H9 (cell line): ENCODE measurements around the gene MTX1. TPM values are rescaled to one million over a fixed set of nuclear protein-coding genes. Genes with fewer than 3 reads are reported as not detected.
A peak's percentile ranks its signal among the peaks of the same experiment; 100 is the strongest.

ENCODE experiments used
- DNase-seq: peaks from one replicate; pipeline ENCODE4 v3.0.0-alpha.2; 2017
- H2AFZ ChIP-seq: one replicate; pipeline ENCODE4 v1.6.1; 2013; ENCODE audit warnings: mild to moderate bottlenecking, low read length, control low read depth, moderate library complexity
- H2AK5ac ChIP-seq: 2 replicates; pipeline ENCODE4 v1.6.1; 2013; ENCODE audit warnings: low read length, control low read depth, mixed read lengths; ENCODE audit not compliant: insufficient read length
- H2BK120ac ChIP-seq: one replicate; pipeline ENCODE4 v1.6.1; 2013; ENCODE audit warnings: low read depth, mild to moderate bottlenecking, low read length, control low read depth, inconsistent platforms; ENCODE audit not compliant: poor library complexity, severe bottlenecking
- H2BK12ac ChIP-seq: 2 replicates; pipeline ENCODE4 v1.6.1; 2013; ENCODE audit warnings: low read length, control low read depth, mixed read lengths, low read depth; ENCODE audit not compliant: insufficient read length
- H2BK15ac ChIP-seq: 2 replicates; pipeline ENCODE4 v1.6.1; 2013; ENCODE audit warnings: low read depth, low read length, control low read depth
- H2BK20ac ChIP-seq: one replicate; pipeline ENCODE4 v1.6.1; 2013; ENCODE audit warnings: low read depth, mild to moderate bottlenecking, low read length, control low read depth, inconsistent platforms; ENCODE audit not compliant: poor library complexity, severe bottlenecking
- H2BK5ac ChIP-seq: 2 replicates; pipeline ENCODE4 v1.6.1; 2013; ENCODE audit warnings: low read length, control low read depth, mixed read lengths; ENCODE audit not compliant: insufficient read length
- H3K14ac ChIP-seq: 2 replicates; pipeline ENCODE4 v1.6.1; 2013; ENCODE audit warnings: low read length, control low read depth; ENCODE audit not compliant: insufficient read depth
- H3K18ac ChIP-seq: 2 replicates; pipeline ENCODE4 v1.6.1; 2013; ENCODE audit warnings: low read depth, mild to moderate bottlenecking, mixed read lengths, low read length, control low read depth; ENCODE audit not compliant: insufficient read length
- H3K23ac ChIP-seq: 2 replicates; pipeline ENCODE4 v1.6.1; 2013; ENCODE audit warnings: low read length, control low read depth, mixed read lengths, low read depth; ENCODE audit not compliant: insufficient read length
- H3K23me2 ChIP-seq: 2 replicates; pipeline ENCODE4 v1.6.1; 2013; ENCODE audit warnings: low read depth, mild to moderate bottlenecking, mixed read lengths, low read length, control low read depth; ENCODE audit not compliant: insufficient read length, poor library complexity, severe bottlenecking
- H3K27ac ChIP-seq: 2 replicates; pipeline ENCODE4 v1.5.1; 2013; ENCODE audit warnings: low read length, control low read depth, mixed read lengths, low read depth; ENCODE audit not compliant: insufficient read length
- H3K27me3 ChIP-seq: 2 replicates; pipeline ENCODE4 v1.6.1; 2013; ENCODE audit warnings: low read length, control low read depth, inconsistent platforms; ENCODE audit not compliant: insufficient read depth
- H3K4ac ChIP-seq: 2 replicates; pipeline ENCODE4 v1.6.1; 2013; ENCODE audit warnings: low read depth, mild to moderate bottlenecking, control low read depth, inconsistent platforms, low read length, moderate library complexity
- H3K4me1 ChIP-seq: 2 replicates; pipeline ENCODE4 v1.6.1; 2013; ENCODE audit warnings: low read length, control low read depth, inconsistent platforms; ENCODE audit not compliant: insufficient read depth
- H3K4me2 ChIP-seq: 2 replicates; pipeline ENCODE4 v1.6.1; 2013; ENCODE audit warnings: low read length, control low read depth, mixed read lengths; ENCODE audit not compliant: insufficient read length, insufficient read depth
- H3K56ac ChIP-seq: 2 replicates; pipeline ENCODE4 v1.6.1; 2013; ENCODE audit warnings: low read depth, mild to moderate bottlenecking, mixed read lengths, low read length, control low read depth; ENCODE audit not compliant: insufficient read length
- H3K79me1 ChIP-seq: 2 replicates; pipeline ENCODE4 v1.6.1; 2013; ENCODE audit warnings: low read depth, mild to moderate bottlenecking, moderate library complexity, low read length, control low read depth, inconsistent platforms; ENCODE audit not compliant: insufficient read depth, poor library complexity, severe bottlenecking
- H3K79me2 ChIP-seq: 2 replicates; pipeline ENCODE4 v1.6.1; 2013; ENCODE audit warnings: low read length, control low read depth, inconsistent platforms; ENCODE audit not compliant: insufficient read depth
- H3K9ac ChIP-seq: 2 replicates; pipeline ENCODE4 v1.6.1; 2013; ENCODE audit warnings: low read length, control low read depth, mixed read lengths; ENCODE audit not compliant: insufficient read length; ENCODE audit errors: extremely low read depth
- H3K9me3 ChIP-seq: one replicate; pipeline ENCODE4 v1.6.1; 2013; ENCODE audit warnings: low read depth, low read length, inconsistent platforms; ENCODE audit not compliant: control insufficient read depth
- H3T11ph ChIP-seq: one replicate; pipeline ENCODE4 v1.6.1; 2013; ENCODE audit warnings: mild to moderate bottlenecking, low read length, control low read depth, inconsistent platforms
- H4K20me1 ChIP-seq: one replicate; pipeline ENCODE4 v1.6.1; 2013; ENCODE audit not compliant: control insufficient read depth, insufficient read length, insufficient read depth
- H4K5ac ChIP-seq: 2 replicates; pipeline ENCODE4 v1.6.1; 2013; ENCODE audit warnings: low read depth, mild to moderate bottlenecking, mixed read lengths, low read length, control low read depth; ENCODE audit not compliant: insufficient read length
- H4K8ac ChIP-seq: replicated peaks from 2 replicates; pipeline ENCODE4 v1.6.1; 2013; ENCODE audit warnings: low read length, control low read depth, mixed read lengths, low read depth; ENCODE audit not compliant: insufficient read length
- H4K91ac ChIP-seq: 2 replicates; pipeline ENCODE4 v1.6.1; 2013; ENCODE audit warnings: low read depth, mild to moderate bottlenecking, moderate library complexity, mixed read lengths, low read length, control low read depth; ENCODE audit not compliant: insufficient read length
- H3K27ac Mint-ChIP-seq, 3 experiments: 2 replicates in 2 of 3; 3 replicates in 1 of 3; pipeline ENCODE4 v1.8.0; 2020 to 2021; ENCODE audit warnings: mixed read lengths in 3 of 3, mild to moderate bottlenecking in 1 of 3, moderate library complexity in 1 of 3
- H3K27me3 Mint-ChIP-seq: 2 replicates; pipeline ENCODE4 v1.8.0; 2021; ENCODE audit warnings: low read depth, mild to moderate bottlenecking, moderate library complexity, mixed read lengths
- H3K36me3 Mint-ChIP-seq, 3 experiments: 2 replicates in 2 of 3; 3 replicates in 1 of 3; pipeline ENCODE4 v1.8.0; 2020 to 2021; ENCODE audit warnings: low read depth in 3 of 3, mixed read lengths in 3 of 3; ENCODE audit not compliant: insufficient read depth in 1 of 3
- H3K4me1 Mint-ChIP-seq, 2 experiments: 2 replicates each; pipeline ENCODE4 v1.8.0; 2020; ENCODE audit warnings: mixed read lengths in 2 of 2
- H3K4me3 Mint-ChIP-seq, 2 experiments: 2 replicates in 1 of 2; 3 replicates in 1 of 2; pipeline ENCODE4 v1.8.0; 2020 to 2021; ENCODE audit warnings: mild to moderate bottlenecking in 2 of 2, mixed read lengths in 2 of 2, moderate library complexity in 1 of 2
- H3K9me3 Mint-ChIP-seq, 2 experiments: 2 replicates in 1 of 2; 3 replicates in 1 of 2; pipeline ENCODE4 v1.8.0; 2020; ENCODE audit warnings: mild to moderate bottlenecking in 2 of 2, mixed read lengths in 2 of 2, moderate library complexity in 1 of 2
- CTCF ChIP-seq: fragments of 200-600 bp; sonication (generic); conservative IDR thresholded peaks from 3 replicates; pipeline ENCODE4 v1.8.0; 2021; ENCODE audit warnings: antibody characterized with exemption, mild to moderate bottlenecking
- WGBS: extraction: QIAGEN DNeasy Blood & Tissue Kit; methylation state at CpG from one replicate; pipeline ENCODE4 v1.1.7; 2013; ENCODE audit warnings: missing lambda C conversion rate, low lambda C conversion rate, mixed read lengths; ENCODE audit not compliant: insufficient read length; ENCODE audit errors: extremely low coverage; 5-methylcytosine and 5-hydroxymethylcytosine counted together
- total RNA-seq: library from RNA; stranded (reverse); gene quantifications from 2 replicates; pipeline ENCODE4 v1.2.1, GENCODE V29; 2021

The MTX1 gene
- total RNA-seq, 1 experiment from 2014 or later, result 45.0 TPM

GRCh38 chr1:155263067-155263466, 54.6 kb downstream of the MTX1 start:
- Histone ChIP-seq H4K20me1 (no peaks in the 10 kb centered on the region), H3K9ac (no peak overlapping the region), H3K79me2 (no peaks in the 10 kb centered on the region), H3T11ph (no peak overlapping the region), H2AFZ (no peak overlapping the region), H3K23me2 (peaks cover 10% of the 10 kb centered on the region), H2BK15ac (no peak overlapping the region), H2BK20ac (no peak overlapping the region), H2BK5ac (no peak overlapping the region), H4K91ac (no peak overlapping the region), H3K23ac (no peak overlapping the region), H3K4me1 (0 out of 2 replicates have a peak, but pooled peaks cover 3% of the 10 kb centered on the region), H3K27me3 (no peaks in the 10 kb centered on the region), H3K9me3 (no peaks in the 10 kb centered on the region), H3K4me2 (no peak overlapping the region), H2BK120ac (no peak overlapping the region), H3K79me1 (no peaks in the 10 kb centered on the region), H2AK5ac (no peak overlapping the region), H3K56ac (no peak overlapping the region), H3K4ac (no peak overlapping the region), H3K18ac (no peak overlapping the region), H4K5ac (no peak overlapping the region), H4K8ac (no peak overlapping the region), H2BK12ac (no peak overlapping the region), H3K14ac (no peak overlapping the region), H3K27ac (no peak overlapping the region)
- peak overlapping the region in 1 of 2 experiments; percentile 95; a peak in 2 of 5 replicates for H3K4me3 Mint-ChIP-seq
- no peak for TF ChIP-seq CTCF
- H3K36me3 Mint-ChIP-seq, result peaks cover 49 to 78% (median 70%) of the 10 kb centered on the region in 3 experiments; a peak in 6 of 7 replicates
- peaks cover 13 to 14% of the 10 kb centered on the region in 2 experiments for H3K4me1 Mint-ChIP-seq
- WGBS, result no CpG with 5 or more reads among the region's 11 CpGs
- H3K9me3 Mint-ChIP-seq, result no peaks in the 10 kb centered on the region; a peak in 1 of 5 replicates
- peak overlapping the region in 2 of 3 experiments; percentile 10 to 34; a peak in 2 of 7 replicates for H3K27ac Mint-ChIP-seq
- peaks cover 2% of the 10 kb centered on the region; the same call in 1 of the 2 replicates for H3K27me3 Mint-ChIP-seq
- DNase-seq, result no peak

Other genes starting within 250 kb of the MTX1 start
- 38.7 and 39.5 TPM in 2 replicates for gene PYGO2, start 246.9 kb upstream of the MTX1 start, total RNA-seq
- 168 and 173 TPM in 2 replicates for gene SHC1, start 237.9 kb upstream of the MTX1 start, total RNA-seq
- gene CKS1B, start 234.0 kb upstream of the MTX1 start, total RNA-seq, result 279 and 283 TPM in 2 replicates
- 97.0 and 102 TPM in 2 replicates for gene FLAD1, start 225.4 kb upstream of the MTX1 start, total RNA-seq
- gene LENEP, start 215.1 kb upstream of the MTX1 start, total RNA-seq, result 1.4 and 2.8 TPM in 2 replicates
- 33.5 and 38.3 TPM in 2 replicates for gene ZBTB7B, start 205.9 kb upstream of the MTX1 start, total RNA-seq
- gene DCST2, start 174.9 kb upstream of the MTX1 start, total RNA-seq, result 0.35 and 0.44 TPM in 2 replicates
- not detected in 2 replicates for gene DCST1, start 174.9 kb upstream of the MTX1 start, total RNA-seq
- gene ADAM15, start 157.4 kb upstream of the MTX1 start, total RNA-seq, result 29.6 and 30.6 TPM in 2 replicates
- 11.7 and 11.8 TPM in 2 replicates for gene EFNA4, start 145.0 kb upstream of the MTX1 start, total RNA-seq
- 3.9 and 4.6 TPM in 2 replicates for gene EFNA3, start 129.9 kb upstream of the MTX1 start, total RNA-seq
- 1.4 and 1.9 TPM in 2 replicates for gene EFNA1, start 80.8 kb upstream of the MTX1 start, total RNA-seq
- gene SLC50A1, start 72.8 kb upstream of the MTX1 start, total RNA-seq, result 24.9 and 26.0 TPM in 2 replicates
- 47.4 and 48.5 TPM in 2 replicates for gene DPM3, start 68.2 kb upstream of the MTX1 start, total RNA-seq
- gene KRTCAP2, start 35.4 kb upstream of the MTX1 start, total RNA-seq, result 149 and 152 TPM in 2 replicates
- 16.5 and 18.4 TPM in 2 replicates for gene TRIM46, start 34.8 kb upstream of the MTX1 start, total RNA-seq
- 5.0 and 5.9 TPM in 2 replicates for gene THBS3, start 798 bp upstream of the MTX1 start, total RNA-seq
- gene ENTREP3, start 46.8 kb downstream of the MTX1 start, total RNA-seq, result 40.8 and 41.0 TPM in 2 replicates
- gene SCAMP3, start 53.7 kb downstream of the MTX1 start, total RNA-seq, result 52.5 and 54.0 TPM in 2 replicates
- gene CLK2, start 64.8 kb downstream of the MTX1 start, total RNA-seq, result 77.5 and 81.5 TPM in 2 replicates
- 4.7 and 5.4 TPM in 2 replicates for gene HCN3, start 68.8 kb downstream of the MTX1 start, total RNA-seq
- 0.13 TPM in 1 of 2 replicates, not detected in the other for gene PKLR, start 92.7 kb downstream of the MTX1 start, total RNA-seq
- gene FDPS, start 100.2 kb downstream of the MTX1 start, total RNA-seq, result 271 and 273 TPM in 2 replicates
- 66.9 and 70.8 TPM in 2 replicates for gene RUSC1, start 112.2 kb downstream of the MTX1 start, total RNA-seq